MM.1S (cell line): ENCODE results near the gene VDAC2.

Experiments used
- DNase-seq: peaks from one replicate; pipeline ENCODE4 v3.0.0-alpha.2; 2015
- H2AFZ ChIP-seq: fragments of 300-600 bp; sonication (generic); 2 replicates; pipeline ENCODE4 v1.6.0; 2016; ENCODE audit warnings: antibody characterized with exemption, low read length
- H3F3A ChIP-seq: fragments of 300-600 bp; sonication (generic); 2 replicates; pipeline ENCODE4 v1.6.1; 2016; ENCODE audit warnings: mild to moderate bottlenecking, antibody characterized with exemption, low read length, moderate library complexity, mixed read lengths; ENCODE audit not compliant: insufficient read depth
- H3K27ac ChIP-seq: fragments of 300-600 bp; sonication (generic); 2 replicates; pipeline ENCODE4 v1.5.1; 2016; ENCODE audit warnings: mild to moderate bottlenecking, low read length
- H3K27me3 ChIP-seq: fragments of 300-600 bp; sonication (generic); replicated peaks from 2 replicates; pipeline ENCODE4 v1.6.0; 2016; ENCODE audit warnings: low read length; ENCODE audit not compliant: insufficient read depth
- H3K36me3 ChIP-seq: fragments of 300-600 bp; sonication (generic); replicated peaks from 2 replicates; pipeline ENCODE4 v1.6.1; 2016; ENCODE audit warnings: mild to moderate bottlenecking, low read length, mixed read lengths; ENCODE audit not compliant: insufficient read depth
- H3K4me1 ChIP-seq: fragments of 300-600 bp; sonication (generic); 2 replicates; pipeline ENCODE4 v1.6.1; 2016; ENCODE audit warnings: low read length, mixed read lengths
- H3K4me2 ChIP-seq: fragments of 300-600 bp; sonication (generic); 2 replicates; pipeline ENCODE4 v1.6.0; 2016; ENCODE audit warnings: low read depth, low read length
- H3K4me3 ChIP-seq: fragments of 300-600 bp; sonication (generic); 2 replicates; pipeline ENCODE4 v1.5.1; 2016; ENCODE audit warnings: low read length, mixed read lengths
- H3K79me2 ChIP-seq: fragments of 300-600 bp; sonication (generic); 2 replicates; pipeline ENCODE4 v1.6.1; 2016; ENCODE audit warnings: mixed run types, low read length, mixed read lengths
- H3K9ac ChIP-seq: fragments of 300-600 bp; sonication (generic); 2 replicates; pipeline ENCODE4 v1.6.1; 2016; ENCODE audit warnings: low read length, mixed read lengths
- H3K9me2 ChIP-seq: fragments of 300-600 bp; sonication (generic); replicated peaks from 2 replicates; pipeline ENCODE4 v1.6.1; 2016; ENCODE audit warnings: mild to moderate bottlenecking, low read length, mixed read lengths; ENCODE audit not compliant: insufficient read depth
- H3K9me3 ChIP-seq: fragments of 300-600 bp; sonication (generic); replicated peaks from 2 replicates; pipeline ENCODE4 v1.6.1; 2016; ENCODE audit warnings: mild to moderate bottlenecking, low read length, mixed read lengths; ENCODE audit not compliant: insufficient read depth
- H4K20me1 ChIP-seq: fragments of 300-600 bp; sonication (generic); 2 replicates; pipeline ENCODE4 v1.6.1; 2016; ENCODE audit warnings: mild to moderate bottlenecking, low read length, moderate library complexity, mixed read lengths; ENCODE audit not compliant: insufficient read depth
- EZH2 ChIP-seq: fragments of 300-600 bp; sonication (generic); optimal IDR thresholded peaks from 2 replicates; pipeline ENCODE3; 2017; ENCODE audit warnings: low read depth, mild to moderate bottlenecking, antibody characterized with exemption, low read length, mixed read lengths
- EZH2phosphoT487 ChIP-seq: fragments of 300-600 bp; sonication (generic); IDR thresholded peaks from 2 replicates; pipeline ENCODE4 v1.6.1; 2018; ENCODE audit warnings: antibody characterized with exemption, low read length
- TF ChIP-seq, protein P1 (sequence below): fragments of 300-600 bp; sonication (generic); IDR thresholded peaks from 2 replicates; pipeline ENCODE4 v1.5.1; 2016; ENCODE audit warnings: antibody characterized with exemption, low read length, mixed read lengths

Gene VDAC2

DNA sequence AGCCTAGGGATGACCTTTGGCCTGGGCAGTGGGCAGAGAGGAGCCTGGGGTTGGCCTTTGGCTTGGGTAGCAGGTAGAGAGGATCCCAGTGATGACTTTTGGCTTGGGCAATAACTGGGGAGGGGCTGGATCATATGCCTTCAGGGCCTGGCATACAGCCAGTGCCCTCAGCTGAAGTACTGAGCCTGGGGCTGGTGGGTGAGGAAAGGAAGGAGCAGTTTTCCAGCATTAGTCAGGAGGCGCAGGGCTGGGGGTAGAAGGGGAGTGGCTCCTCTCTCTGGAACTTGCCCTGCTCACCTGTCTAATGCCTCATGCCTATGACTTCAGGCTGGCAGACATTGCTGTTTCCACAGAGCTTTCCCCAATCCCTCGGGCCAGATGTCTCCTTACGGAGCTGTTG, 40.3 kb downstream of the VDAC2 start:
- Histone ChIP-seq H3K27me3 (no peaks in the 10 kb centered on the region), H2AFZ (no peak overlapping the region), H3K9me2 (no peaks in the 10 kb centered on the region), H3K36me3 (no peaks in the 10 kb centered on the region), H3F3A (no peaks in the 10 kb centered on the region), H3K4me2 (no peak overlapping the region), H3K9me3 (no peaks in the 10 kb centered on the region), H3K79me2 (no peaks in the 10 kb centered on the region), H3K4me3 (no peak overlapping the region), H3K9ac (no peak overlapping the region), H4K20me1 (no peaks in the 10 kb centered on the region), H3K27ac (no peak overlapping the region), H3K4me1 (peaks cover 4% of the 10 kb centered on the region)
- TF ChIP-seq, protein P1, sequence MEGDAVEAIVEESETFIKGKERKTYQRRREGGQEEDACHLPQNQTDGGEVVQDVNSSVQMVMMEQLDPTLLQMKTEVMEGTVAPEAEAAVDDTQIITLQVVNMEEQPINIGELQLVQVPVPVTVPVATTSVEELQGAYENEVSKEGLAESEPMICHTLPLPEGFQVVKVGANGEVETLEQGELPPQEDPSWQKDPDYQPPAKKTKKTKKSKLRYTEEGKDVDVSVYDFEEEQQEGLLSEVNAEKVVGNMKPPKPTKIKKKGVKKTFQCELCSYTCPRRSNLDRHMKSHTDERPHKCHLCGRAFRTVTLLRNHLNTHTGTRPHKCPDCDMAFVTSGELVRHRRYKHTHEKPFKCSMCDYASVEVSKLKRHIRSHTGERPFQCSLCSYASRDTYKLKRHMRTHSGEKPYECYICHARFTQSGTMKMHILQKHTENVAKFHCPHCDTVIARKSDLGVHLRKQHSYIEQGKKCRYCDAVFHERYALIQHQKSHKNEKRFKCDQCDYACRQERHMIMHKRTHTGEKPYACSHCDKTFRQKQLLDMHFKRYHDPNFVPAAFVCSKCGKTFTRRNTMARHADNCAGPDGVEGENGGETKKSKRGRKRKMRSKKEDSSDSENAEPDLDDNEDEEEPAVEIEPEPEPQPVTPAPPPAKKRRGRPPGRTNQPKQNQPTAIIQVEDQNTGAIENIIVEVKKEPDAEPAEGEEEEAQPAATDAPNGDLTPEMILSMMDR = no peak
- TF ChIP-seq EZH2 (no peak), EZH2phosphoT487 (no peak)
- DNase-seq = no peak

DNA sequence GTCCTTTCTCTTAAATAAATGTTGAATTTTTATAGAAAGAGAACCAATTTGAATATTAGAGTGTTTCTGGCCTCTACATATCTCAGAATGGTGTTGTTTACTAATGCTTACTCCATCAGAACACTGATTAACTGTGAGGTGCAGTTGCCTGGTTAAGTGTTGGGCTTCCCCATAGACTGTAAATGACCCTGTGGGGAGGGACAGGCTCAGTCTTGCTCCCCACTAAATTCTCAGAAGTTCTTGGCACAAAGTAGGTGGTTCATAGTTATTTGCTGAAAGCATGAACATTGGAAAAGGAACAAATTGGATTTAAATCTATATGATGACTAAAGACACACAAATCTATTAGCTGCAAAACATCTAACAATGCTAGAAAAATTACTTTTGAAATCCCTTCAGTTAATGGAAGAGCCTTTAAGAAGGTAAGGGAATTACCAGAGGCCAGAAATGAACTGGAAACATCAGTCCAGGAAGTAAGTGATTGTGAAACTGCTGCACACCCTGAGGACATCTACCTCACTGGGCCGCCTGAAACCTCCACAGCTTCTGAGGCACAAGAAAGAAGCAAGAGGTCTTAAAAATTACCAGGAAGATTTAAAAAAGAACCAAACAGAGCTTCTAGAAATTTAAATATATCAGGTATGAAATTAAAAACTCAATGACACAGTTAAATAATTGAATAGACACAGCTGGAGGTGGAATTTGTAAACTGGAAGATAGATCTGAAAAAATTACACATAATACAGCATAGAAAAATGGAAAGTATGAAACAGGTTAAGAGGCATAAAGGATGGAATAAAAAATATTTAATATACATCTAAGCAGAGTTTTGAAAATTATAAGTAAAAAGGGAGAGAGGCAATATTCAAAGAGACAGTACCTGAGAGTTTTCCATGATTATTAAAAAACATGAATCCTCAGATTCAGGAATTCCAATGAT, 43.0 kb downstream of the VDAC2 start:
- H4K20me1 ChIP-seq = no peaks in the 10 kb centered on the region
- TF ChIP-seq EZH2phosphoT487 (no peak), EZH2 (no peak)
- TF ChIP-seq, protein P1 = no peak
- no peaks in the 10 kb centered on the region for H3K36me3 ChIP-seq
- H3K9me3 ChIP-seq = no peaks in the 10 kb centered on the region
- H3K9ac ChIP-seq = no peak overlapping the region
- H3K4me2 ChIP-seq = peak overlapping the region; percentile 13; the same call in 1 of the 2 replicates
- peaks cover 4% of the 10 kb centered on the region for H3K4me1 ChIP-seq
- no peaks in the 10 kb centered on the region for H3K27me3 ChIP-seq
- H2AFZ ChIP-seq = 0 out of 2 replicates have a peak overlapping the region, but pooled peaks have one; percentile 2
- peak overlapping the region; percentile 8; the same call in 1 of the 2 replicates for H3K27ac ChIP-seq
- H3K79me2 ChIP-seq = no peaks in the 10 kb centered on the region
- H3F3A ChIP-seq = no peaks in the 10 kb centered on the region
- H3K9me2 ChIP-seq = no peaks in the 10 kb centered on the region
- H3K4me3 ChIP-seq = no peak overlapping the region
- DNase-seq = peak; percentile 62

DNA sequence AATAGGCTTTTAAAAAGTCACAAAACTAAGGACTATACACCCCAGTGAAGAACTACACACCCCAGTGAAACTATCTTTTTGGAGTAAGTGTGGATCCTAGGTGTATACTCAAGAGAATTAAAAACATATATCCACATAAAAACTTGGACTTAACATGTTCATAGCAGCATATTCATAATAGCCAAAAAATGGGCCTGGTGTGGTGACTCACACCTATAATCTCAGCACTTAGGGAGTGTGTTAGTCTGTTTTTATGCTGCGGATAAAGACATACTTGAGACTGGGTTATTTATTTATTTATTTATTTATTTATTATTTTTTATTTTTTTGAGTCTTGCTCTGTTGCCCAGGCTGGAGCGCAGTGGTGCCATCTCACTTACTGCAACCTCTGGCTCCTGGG, 44.1 kb downstream of the VDAC2 start:
- no peak overlapping the region for H3K4me2 ChIP-seq
- H3K9ac ChIP-seq = no peak overlapping the region
- H3K27me3 ChIP-seq = no peaks in the 10 kb centered on the region
- no peak overlapping the region for H2AFZ ChIP-seq
- peaks cover 4% of the 10 kb centered on the region for H3K4me1 ChIP-seq
- no peak for TF ChIP-seq EZH2phosphoT487
- no peak for TF ChIP-seq EZH2
- TF ChIP-seq, protein P1 = no peak
- no peaks in the 10 kb centered on the region for H3K9me3 ChIP-seq
- H3K27ac ChIP-seq = no peak overlapping the region
- no peaks in the 10 kb centered on the region for H3K36me3 ChIP-seq
- no peaks in the 10 kb centered on the region for H3K9me2 ChIP-seq
- H3F3A ChIP-seq = no peaks in the 10 kb centered on the region
- H4K20me1 ChIP-seq = no peaks in the 10 kb centered on the region
- DNase-seq = no peak
- H3K4me3 ChIP-seq = no peak overlapping the region
- no peaks in the 10 kb centered on the region for H3K79me2 ChIP-seq
